ENCODE data around the gene LRRC45. TPM values are rescaled to one million over a fixed set of nuclear protein-coding genes. Genes with fewer than 3 reads are reported as not detected.

Gene LRRC45
- total and polyA plus RNA-seq, 2 donors (not counting 3 experiments of a cell fraction or from before 2014, with no cell fraction given), result 7.6 to 22.9 TPM

- Histone ChIP-seq H3K79me2 (ENCODE audit: control insufficient read depth, insufficient read depth, low read length) (peaks cover 11% of the 10 kb centered on the region), H3K27me3 (ENCODE audit: control insufficient read depth in 2 of 2, insufficient read depth in 2 of 2, low read length in 2 of 2) (no peaks in the 10 kb centered on the region), H3K36me3 (ENCODE audit: control insufficient read depth in 2 of 2, extremely low read depth in 1 of 2, insufficient read depth in 2 of 2, low read length in 2 of 2) (peaks cover 0 to 8% of the 10 kb centered on the region in 2 experiments), H4K20me1 (replicated peaks; ENCODE audit: control insufficient read depth, extremely low read depth, insufficient read depth, low read length) (no peaks in the 10 kb centered on the region), H2AFZ (ENCODE audit: low read depth, low read length) (no peak overlapping the region), H3K9ac (replicated peaks; ENCODE audit: extremely low read depth, insufficient read depth, low read length) (no peak overlapping the region), H3K27ac (ENCODE audit: insufficient read depth, low read depth, low read length) (no peak overlapping the region), H3K4me2 (ENCODE audit: insufficient read depth, low read length) (no peak overlapping the region), H3K4me3 (replicated peaks in 1 of 3; ENCODE audit: insufficient read depth in 1 of 3, low read depth in 1 of 3, low read length in 3 of 3) (no peak overlapping the region), H3K9me1 (replicated peaks; ENCODE audit: control insufficient read depth, extremely low read depth, insufficient read depth, low read length) (no peaks in the 10 kb centered on the region), H3K4me1 (ENCODE audit: control insufficient read depth, extremely low read depth, insufficient read depth, low read length) (peaks cover 11% of the 10 kb centered on the region), H3K9me3 (replicated peaks; ENCODE audit: control insufficient read depth, insufficient read depth, low read length) (no peaks in the 10 kb centered on the region)
- BruUV-seq (replicated peaks), result no TSS peak
- no peak for TF ChIP-seq MYC (IDR thresholded peaks at IDR 0.05; ENCODE audit: low read depth, low read length)
- no peak for TF ChIP-seq POLR2AphosphoS5 (IDR thresholded peaks at IDR 0.05; ENCODE audit: insufficient read depth, low read depth, low read length)
- TF ChIP-seq POLR2A (IDR thresholded peaks at IDR 0.05; ENCODE audit: low read depth, low read length), result no peak
- no peak for TF ChIP-seq JUN (IDR thresholded peaks at IDR 0.05; ENCODE audit: borderline replicate concordance, insufficient read depth, insufficient read length, low read depth)
- TF ChIP-seq MAX (IDR thresholded peaks at IDR 0.05; ENCODE audit: insufficient read depth, insufficient read length), result no peak
- TF ChIP-seq CTCF (IDR thresholded peaks at IDR 0.05; ENCODE audit: extremely low read depth in 1 of 2, insufficient read depth in 1 of 2, low read depth in 1 of 2, low read length in 2 of 2), result no peak
- TF ChIP-seq FOS (IDR thresholded peaks at IDR 0.05; ENCODE audit: borderline replicate concordance, insufficient read depth, low read length), result no peak
- no peak for TF ChIP-seq GATA2 (IDR thresholded peaks at IDR 0.05; ENCODE audit: insufficient read depth, insufficient read length, low read depth, low read length)
- TF ChIP-seq EZH2 (IDR thresholded peaks at IDR 0.05; ENCODE audit: borderline replicate concordance, low read depth, low read length, severe bottlenecking), result no peak
- dilution Hi-C loops (cut with MboI; ENCODE audit: extremely low pct_ligation_motif_present, low sequenced_read_pairs) (no loop called here), intact Hi-C loops (cut with micrococcal nuclease) (no loop called here)
- no peak for FAIRE-seq
- ChIA-PET POLR2A (no interaction called here), CTCF (interaction anchor here (1.0 kb wide), 1 partner anchor 18 kb away, joined by 4 read pairs; the partner anchor contains the start of gene RAC3)
- no peak for DNase-seq (ENCODE audit: low read depth, low spot score)
Observed at GRCh38 chr17:82048571-82048971, 25.5 kb downstream of the LRRC45 start.

Measured in endothelial cell of umbilical vein (primary cell).